ENCODE measurements around the gene HLF.

DNA sequence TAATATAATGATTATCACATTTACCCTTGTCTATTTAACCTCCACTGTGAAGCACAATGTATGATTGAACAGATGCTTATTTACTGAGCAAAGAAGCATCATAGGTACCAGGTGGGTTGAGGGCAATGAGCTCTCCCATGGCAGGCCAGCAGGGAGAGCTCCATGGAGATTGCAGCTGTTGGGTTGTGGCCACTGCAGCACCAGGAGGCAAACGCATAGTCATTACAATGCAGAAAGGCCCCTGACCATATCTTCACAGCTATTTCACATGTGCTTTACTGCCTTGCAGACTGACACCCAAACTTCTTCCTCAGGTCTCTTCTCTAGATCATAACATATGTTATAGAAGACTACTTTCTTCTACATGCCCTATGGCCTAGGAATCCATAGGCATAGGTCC, 81.9 kb downstream of the HLF start:
- TF ChIP-seq EZH2 (IDR thresholded peaks at IDR 0.05; ENCODE audit: low read depth) = no peak
- TF ChIP-seq, protein P1, sequence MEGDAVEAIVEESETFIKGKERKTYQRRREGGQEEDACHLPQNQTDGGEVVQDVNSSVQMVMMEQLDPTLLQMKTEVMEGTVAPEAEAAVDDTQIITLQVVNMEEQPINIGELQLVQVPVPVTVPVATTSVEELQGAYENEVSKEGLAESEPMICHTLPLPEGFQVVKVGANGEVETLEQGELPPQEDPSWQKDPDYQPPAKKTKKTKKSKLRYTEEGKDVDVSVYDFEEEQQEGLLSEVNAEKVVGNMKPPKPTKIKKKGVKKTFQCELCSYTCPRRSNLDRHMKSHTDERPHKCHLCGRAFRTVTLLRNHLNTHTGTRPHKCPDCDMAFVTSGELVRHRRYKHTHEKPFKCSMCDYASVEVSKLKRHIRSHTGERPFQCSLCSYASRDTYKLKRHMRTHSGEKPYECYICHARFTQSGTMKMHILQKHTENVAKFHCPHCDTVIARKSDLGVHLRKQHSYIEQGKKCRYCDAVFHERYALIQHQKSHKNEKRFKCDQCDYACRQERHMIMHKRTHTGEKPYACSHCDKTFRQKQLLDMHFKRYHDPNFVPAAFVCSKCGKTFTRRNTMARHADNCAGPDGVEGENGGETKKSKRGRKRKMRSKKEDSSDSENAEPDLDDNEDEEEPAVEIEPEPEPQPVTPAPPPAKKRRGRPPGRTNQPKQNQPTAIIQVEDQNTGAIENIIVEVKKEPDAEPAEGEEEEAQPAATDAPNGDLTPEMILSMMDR (conservative IDR thresholded peaks at IDR 0.05) = no peak

Data from PC-9 (cell line).